ENCODE data around the gene IKZF4.
"Not testable (repeated sequence)": the region's sequence is repeated elsewhere in the genome, so short reads cannot be mapped to it uniquely, and the experiment has no call there.

The IKZF4 gene

DNA sequence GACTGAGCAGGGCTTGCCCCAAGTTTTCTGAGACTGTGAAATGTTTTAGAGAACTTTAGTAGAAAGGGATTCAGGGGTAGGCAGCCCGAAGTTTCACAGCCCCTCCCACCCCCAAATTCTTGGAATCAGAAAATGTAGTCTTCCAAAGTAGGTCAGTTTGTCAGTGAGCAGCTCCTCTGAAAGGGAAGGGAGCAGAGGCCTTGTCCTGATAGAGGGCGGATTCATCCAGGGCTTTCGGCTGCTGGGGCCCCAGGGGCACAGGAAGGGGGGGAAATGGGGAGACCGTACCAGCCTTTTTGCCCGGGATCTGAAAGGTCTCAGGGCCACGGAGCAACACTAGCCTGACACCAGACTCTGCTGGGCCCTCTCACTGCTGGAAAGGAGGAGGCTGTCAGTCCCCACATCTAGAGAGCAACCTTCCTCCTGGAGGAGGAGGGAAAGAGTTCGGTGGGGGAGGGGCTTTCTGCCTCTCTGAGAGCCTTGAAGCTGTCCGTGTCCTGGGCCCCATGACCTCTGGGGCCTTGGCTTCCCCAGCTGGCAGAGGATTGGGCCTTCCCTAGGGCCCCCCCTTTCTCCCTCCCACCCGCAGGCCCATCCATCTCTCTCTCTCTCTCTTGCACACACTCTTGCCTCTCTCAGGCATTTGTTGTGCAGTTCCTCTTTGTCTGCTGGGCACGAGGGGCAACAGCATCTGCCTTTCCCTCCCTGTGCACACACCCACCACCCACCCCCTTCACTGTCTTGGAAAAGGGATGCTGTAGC is at the start of gene IKZF4:
IKZF4 (plus strand) TSS at position 621 of the 762 bp plus-strand sequence. CDS start 451 bp downstream, outside the sequence.
- DNase-seq (ENCODE audit: low read depth), result no peak

DNA sequence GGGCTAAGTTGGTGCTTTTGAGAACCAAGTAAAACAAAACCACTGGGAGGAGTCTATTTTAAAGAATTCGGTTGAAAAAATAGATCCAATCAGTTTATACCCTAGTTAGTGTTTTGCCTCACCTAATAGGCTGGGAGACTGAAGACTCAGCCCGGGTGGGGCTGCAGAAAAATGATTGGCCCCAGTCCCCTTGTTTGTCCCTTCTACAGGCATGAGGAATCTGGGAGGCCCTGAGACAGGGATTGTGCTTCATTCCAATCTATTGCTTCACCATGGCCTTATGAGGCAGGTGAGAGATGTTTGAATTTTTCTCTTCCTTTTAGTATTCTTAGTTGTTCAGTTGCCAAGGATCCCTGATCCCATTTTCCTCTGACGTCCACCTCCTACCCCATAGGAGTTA is 48.8 kb upstream of the IKZF4 start:
- no peak for DNase-seq (ENCODE audit: low read depth)

DNA sequence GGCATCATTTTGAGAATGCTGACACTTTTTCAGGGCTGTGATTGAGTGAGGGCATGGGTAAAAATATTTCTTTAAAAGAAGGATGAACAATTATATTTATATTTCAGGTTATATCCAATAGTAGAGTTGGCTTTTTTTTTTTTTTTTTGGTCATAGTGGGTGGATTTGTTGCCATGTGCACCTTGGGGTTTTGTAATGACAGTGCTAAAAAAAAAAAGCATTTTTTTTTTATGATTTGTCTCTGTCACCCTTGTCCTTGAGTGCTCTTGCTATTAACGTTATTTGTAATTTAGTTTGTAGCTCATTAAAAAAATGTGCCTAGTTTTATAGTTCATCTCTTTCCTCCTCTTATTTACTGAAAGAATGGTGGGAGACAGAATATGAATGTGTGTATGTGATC is 48.4 kb upstream of the IKZF4 start:
- DNase-seq (ENCODE audit: low read depth), result no peak

DNA sequence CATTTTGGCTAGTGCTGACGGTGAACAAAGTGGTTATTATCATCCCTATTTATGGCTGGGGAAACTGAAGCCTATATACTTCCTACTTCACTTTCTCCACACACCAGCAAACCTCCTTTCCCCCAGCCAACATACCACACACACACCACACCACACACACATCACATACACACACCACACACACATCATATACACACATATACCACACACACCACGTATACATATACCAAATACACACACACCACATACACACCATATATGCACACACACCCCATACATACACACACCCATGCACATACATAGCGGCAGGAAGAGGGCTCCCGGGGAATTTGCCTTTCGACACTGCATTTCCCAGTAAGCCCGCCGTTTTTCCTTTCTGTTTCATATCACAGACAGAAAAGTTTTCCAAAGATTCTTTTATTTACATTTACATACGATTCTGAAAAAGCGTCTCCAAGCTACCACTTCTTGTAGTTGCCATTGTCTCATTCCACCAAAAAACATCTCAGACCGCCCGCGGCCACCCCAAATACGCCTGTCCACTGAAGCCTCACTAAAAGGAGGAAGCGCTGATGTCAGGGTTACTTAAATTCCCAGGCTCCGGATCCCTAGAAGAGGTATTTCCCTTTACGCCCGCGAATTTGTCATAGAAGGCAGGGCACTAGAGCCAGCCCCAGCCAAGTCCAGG is 47.8 kb upstream of the IKZF4 start:
- no peak for DNase-seq (ENCODE audit: low read depth)

DNA sequence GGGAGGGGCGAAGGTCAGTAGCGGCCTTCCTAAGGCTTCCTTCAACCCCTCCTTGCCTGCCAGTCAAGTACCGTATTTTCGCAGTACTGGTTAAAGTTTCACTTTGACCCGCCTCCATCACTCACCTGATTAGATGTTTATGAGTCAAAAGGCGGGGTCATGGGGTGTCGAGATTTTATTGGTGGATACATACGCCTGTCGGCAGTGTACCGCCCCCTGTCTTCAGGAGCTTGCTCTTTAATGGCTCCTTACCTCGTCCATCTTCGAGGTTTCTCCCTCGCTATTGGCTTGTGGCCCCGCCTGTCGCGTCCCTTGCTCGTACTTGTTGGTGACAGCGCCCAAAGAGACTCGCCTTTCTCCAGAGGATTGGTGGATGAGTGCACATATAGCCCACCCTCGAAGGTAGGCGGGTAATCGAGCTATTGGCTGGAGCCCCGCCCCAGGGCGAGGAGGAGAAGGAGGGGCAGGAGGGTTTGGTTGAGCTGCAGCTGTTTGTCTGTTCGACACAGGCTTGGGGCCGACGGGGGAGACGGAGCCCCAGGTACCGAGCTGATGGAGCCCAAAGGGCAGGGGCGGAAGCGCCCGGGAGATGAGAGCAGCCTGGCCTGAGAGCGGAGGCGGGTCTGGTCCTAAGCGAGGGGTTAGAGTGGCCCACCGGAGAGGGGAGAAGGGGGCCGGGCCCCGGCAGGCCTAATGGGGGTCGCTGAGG is 47.1 kb upstream of the IKZF4 start, which contains the start of gene RAB5B:
RAB5B (plus strand) TSS at position 480 of the 709 bp plus-strand sequence. CDS start 12,883 bp downstream, outside the sequence.
- DNase-seq (ENCODE audit: low read depth), result peak; percentile 99

DNA sequence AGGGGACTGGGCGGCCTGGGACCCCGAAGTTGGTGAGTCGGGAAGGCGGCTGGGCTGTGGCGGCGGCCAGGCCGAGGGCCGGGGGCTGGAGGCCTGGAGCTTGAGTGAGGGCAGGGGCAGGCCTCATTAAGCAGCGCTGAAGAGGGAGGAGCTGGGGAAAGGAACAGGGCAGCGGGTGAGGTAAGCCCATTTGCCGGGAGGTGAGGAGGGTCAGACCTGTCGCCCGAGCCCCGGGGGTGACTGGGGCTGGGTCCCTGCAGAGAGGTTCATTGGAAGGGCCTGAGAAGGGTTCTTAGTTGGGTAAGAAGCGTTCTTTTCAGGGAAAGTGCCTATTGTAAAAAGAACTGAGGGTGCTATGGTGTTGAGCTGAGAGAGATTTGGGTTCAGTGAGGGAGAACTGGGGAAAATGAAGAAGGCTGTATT is 46.5 kb upstream of the IKZF4 start:
- DNase-seq (ENCODE audit: low read depth), result peak; percentile 29

DNA sequence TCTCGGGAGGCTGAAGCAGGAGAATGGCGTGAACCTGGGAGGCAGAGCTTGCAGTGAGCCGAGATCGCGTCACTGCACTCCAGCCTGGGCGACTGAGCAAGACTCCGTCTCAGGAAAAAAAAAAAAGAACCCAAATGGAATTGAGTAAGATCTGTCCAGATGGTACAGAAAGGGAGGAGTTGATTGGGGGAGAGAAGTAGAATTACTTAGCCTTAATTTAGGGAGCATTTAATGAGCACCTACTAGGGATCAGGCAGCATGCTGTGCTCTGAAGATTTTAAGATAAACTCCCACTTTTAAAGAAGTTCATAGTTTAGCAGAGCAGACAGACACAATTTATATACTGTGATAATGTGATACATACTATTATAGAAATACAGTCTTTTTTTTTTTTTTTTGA is 42.5 kb upstream of the IKZF4 start:
- DNase-seq (ENCODE audit: low read depth), result no peak

DNA sequence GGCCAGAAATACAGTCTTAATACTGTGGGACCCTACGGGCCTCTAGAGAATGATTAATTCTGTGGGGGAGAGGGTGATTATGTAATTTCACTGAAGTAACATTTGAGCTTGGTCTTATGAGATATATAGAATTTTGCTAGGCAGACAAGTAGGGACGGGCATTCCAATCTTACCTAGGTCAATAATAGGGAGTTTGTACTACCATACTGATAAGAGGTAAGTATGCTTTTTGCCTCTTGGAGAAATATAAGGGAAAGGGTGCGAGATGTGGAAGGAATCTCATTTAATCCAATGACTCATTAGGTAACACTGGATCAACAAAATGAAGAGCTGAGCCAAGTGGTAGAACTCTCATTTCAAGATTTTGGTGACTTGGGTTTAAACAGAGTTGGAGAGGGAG is 41.8 kb upstream of the IKZF4 start:
- DNase-seq (ENCODE audit: low read depth), result no peak

DNA sequence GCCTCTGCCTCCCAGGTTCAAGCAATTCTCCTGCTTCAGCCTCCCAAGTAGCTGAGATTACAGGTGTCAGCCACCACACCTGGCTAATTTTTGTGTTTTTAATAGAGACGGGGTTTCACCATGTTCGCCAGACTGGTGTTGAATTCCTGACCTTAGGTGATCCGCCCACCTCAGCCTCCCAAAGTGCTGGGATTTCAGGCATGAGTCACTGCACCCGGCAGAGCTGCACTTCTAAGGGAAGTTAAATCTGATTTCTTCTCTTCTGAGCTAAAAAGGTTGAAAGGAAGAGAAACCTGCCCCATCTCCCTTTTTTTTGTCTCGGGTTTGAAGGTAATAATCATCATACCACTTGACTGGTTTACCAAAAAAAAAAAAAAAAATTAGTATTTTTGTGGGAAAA is 39.0 kb upstream of the IKZF4 start:
- not testable (repeated sequence) for DNase-seq (ENCODE audit: low read depth)

DNA sequence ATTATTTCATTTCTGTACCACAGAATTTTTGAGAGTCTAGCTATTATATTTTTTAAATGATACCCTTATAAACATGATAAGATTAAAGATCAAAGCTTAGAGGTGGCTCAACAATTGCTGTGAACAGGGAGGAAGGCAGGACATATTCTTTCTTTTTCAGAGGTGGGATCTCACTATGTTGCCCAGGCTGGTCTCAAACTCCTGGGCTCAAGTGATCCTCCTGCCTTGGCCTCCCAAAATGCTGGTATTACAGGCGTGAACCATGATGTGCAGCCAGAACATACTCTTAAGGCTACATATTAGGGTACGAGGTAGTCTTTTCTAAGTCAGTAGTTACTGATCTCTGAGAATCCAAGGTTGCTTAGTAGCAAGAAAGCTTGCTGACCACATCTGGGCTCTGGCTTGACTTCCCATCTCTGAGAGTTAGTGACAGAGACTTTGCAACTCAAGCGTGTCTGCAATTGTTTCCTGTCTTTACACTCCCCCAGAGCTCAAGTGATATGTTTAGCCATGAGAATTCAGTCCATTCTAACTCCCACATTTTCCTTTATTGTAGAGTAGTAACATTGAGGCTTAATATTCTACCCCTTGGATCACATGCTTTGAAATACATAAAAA is 38.4 kb upstream of the IKZF4 start:
- DNase-seq (ENCODE audit: low read depth), result no peak

DNA sequence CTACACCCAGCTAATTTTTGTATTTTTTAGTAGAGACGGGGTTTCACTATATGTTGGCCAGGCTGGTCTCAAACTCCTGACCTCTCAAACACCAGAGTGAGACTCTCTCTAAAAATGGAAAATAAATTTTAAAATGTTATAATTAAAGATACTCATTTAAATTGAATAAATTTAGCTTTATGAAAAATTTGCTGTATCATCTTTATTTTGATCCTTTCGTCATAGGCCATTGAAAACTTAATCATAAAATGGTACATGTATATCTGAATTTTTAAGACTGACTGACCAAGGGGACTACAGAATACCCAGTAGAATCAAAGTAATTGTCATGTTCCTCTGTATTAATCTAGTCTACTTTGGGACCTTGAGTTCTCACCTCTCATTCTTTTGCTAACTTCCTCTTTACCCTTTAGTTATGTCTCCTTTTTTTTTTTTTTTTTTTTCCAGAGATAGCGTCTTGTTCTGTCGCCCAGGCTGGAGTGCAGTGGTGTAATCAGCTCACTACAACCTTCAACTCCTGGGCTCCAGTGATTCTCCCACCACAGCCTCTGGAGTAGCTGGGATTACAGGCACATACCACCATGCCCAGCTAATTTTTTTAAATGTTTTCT is 37.5 kb upstream of the IKZF4 start:
- DNase-seq (ENCODE audit: low read depth), result no peak

DNA sequence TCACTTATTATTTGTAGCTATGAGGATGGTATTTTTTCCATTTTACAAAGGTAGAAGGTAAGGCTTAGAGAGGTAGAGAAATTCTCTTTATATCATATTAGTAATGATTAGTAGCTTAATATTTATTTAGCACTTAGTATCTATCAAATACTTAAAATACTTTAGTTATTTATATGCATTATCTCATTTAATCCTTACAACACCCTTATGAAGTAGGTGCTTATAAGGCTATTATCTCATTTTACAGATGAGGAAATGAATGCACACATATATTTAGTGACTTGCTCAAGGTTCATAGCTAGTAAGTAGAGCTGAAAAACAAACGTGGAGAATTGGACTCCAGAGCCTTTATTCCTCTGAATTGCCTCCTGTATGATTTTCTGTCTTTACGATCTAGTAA is 36.0 kb upstream of the IKZF4 start:
- DNase-seq (ENCODE audit: low read depth), result no peak

DNA sequence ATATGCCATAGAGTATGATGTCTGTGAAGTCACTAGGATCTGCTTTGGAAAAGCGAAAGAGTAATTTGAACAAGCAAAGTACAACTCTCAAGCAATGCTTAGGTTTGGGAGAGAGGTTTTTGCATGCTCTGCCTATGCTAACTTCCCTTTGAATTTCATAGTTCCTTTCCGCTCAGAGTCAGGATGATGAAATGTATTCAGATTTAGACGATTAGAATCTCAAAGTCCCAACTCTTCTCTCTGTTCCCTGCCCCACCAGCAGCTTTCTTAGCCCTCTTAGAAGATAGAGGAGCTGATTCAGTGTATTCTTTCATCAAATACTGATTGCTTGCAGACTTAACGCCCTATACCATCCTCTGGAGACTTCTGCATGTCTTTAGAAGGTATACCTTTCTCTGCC is 35.5 kb upstream of the IKZF4 start:
- no peak for DNase-seq (ENCODE audit: low read depth)

DNA sequence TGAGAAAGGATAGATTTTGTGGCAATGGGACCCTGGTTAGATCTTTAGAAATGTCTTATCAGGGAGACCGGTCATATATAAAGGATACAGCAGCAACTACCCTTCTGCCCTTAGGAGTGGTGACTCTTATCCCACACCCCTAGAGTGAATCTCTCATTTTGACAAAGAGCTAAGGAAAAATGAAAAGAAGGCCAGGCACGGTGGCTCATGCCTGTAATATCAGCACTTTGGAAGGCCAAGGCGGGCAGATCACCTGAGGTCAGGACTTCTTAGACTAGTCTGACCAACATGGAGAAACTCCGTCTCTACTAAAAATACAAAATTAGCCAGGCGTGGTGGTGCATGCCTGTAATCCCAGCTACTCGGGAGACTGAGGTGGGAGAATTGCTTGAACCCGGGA is 34.9 kb upstream of the IKZF4 start:
- DNase-seq (ENCODE audit: low read depth), result not testable (repeated sequence)

DNA sequence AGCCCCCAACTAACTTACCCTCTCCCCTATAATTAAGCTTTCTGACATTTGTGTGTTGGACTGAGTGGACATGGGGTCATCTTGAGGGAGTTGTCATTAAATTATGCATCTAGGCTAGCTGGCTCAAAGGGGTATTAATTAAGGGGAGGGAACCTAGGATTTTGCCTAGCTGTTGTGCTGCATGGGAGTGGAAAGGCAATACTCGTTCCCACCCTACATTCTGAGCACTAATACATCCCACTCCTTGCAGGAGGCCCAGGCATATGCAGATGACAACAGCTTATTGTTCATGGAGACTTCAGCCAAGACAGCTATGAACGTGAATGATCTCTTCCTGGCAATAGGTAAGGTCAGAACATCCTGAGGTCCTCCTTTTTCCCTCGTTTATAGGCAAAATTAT is 29.7 kb upstream of the IKZF4 start:
- DNase-seq (ENCODE audit: low read depth), result no peak

DNA sequence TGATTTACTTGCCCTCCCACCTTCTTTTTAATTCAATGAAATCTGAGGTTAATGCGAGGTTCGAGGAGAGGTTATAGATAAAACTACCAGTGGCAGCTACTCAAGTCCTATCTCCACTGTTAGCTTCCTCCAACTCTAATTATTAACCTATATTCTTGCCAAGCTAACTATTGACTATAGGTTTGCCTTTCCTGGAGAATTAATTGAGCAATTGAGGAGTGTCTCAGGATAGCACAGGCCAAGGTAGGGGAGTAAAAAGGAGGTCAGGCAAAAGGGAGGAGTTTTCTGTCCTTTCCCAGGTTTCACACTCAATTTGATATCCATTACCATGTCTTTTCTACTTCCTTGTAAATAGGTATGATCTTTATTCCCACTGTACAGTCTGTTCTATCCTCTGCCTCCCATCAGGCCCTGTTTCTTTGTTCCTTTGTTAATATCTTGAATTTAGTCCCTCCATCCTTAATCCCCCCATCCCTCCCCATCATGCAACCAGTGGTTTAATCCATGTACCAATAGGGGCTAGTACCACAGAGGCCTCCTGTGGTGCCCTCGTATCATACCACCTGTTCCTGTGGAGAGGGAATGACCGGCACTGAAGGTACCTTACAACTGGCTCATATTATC is 27.5 kb upstream of the IKZF4 start:
- DNase-seq (ENCODE audit: low read depth), result no peak

DNA sequence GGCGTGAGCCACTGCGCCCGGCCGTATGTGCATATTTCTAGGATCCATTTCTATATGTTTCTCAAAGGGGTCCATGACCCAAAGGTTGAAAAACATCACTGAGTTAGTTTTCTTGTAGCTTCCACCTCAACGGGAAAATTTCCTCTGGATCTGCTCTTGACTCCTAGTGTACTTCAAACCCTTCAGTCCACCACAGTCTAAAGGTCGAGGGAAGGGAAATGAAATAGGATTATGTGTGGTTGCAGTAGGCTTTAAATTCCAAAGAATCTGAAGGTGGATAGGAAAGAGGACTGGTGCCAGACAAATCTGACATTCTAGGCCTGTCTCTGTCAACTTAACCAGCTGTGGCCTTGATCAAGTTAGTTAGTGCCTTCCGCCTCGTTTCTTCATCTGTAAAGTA is 25.5 kb upstream of the IKZF4 start:
- no peak for DNase-seq (ENCODE audit: low read depth)

DNA sequence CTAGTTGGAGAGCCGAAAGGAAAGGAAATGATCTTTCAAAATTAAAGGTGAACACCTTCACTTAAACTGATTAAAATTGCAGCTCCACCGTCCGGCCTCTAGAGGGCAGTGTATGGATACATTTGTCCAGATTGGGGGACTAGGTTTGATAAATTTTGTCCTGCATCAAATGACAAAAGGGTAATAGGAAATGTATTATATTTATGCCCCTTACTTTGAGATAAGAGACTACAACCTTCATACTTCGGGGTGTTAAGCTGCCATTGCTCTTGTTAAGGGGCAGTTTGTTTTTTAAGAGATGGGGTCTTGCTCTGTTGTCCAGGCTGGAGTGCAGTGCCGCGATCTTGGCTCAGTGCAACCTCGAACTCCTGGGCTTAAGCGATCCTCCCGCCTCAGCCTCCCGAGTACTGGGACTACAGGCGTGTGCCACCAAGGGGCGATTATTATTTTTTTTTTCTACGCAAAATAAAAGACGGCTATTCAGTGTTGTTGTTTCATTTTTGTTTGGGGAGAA is 24.6 kb upstream of the IKZF4 start:
- DNase-seq (ENCODE audit: low read depth), result peak; percentile 21

DNA sequence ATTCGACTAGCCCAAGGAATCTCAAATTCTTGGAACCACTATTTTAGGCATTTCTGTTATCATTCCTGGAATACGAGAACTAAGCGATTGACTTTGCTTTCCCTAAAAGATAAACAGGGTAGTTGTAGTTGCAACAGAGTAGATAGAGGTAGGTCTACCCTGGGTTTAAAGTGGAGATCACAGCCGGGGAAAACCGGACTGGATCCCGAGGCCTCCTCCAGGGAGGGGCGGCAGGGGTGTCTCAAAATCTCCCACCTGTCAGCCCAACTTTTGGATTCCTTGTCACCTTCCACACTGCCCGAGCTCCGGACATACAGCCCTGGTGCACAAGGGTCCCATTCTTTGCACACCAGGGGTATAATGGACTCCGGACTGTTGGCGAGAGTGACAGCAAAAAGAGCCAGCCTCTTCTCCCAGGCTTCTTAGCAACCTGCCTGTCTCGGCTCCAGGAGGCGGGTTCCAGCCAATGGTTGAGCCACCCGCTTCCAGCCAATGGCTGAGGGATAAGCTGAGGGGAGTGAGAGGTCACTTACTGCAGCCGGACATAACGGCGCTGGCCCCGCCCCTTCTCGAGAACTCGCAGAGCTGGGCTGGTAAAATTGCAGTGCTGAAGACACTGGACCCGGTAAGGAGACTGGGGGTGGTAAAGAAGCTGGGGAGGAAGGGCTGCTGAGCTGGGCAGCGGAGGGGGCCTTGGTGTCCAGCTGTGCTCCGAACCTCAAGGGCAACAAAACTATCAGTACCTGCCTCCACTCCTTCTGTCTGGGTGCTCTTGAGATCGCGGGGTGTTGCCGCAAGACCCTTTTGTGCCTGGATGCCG is 23.9 kb upstream of the IKZF4 start, which contains the start of gene SUOX:
SUOX (plus strand) TSS at position 562 of the 820 bp plus-strand sequence. CDS start 4,946 bp downstream, outside the sequence.
- DNase-seq (ENCODE audit: low read depth), result no peak

DNA sequence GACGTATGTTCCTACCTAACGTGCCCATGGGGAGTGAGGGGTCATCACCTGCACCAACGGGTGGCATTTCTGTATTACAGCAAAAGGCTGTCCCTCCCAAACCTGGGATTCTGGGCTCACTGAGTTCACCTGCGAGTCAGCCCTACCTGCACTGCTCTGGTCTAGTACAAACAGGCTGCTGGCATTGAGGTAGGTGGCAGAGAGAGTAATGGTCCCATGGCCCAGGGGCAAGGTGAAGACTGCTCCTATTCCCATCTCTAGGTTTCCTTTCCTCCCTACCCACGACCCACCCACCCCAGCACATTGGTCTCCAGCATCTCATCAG is 23.3 kb upstream of the IKZF4 start:
- no peak for DNase-seq (ENCODE audit: low read depth)

Data from T-helper 22 cell (primary cell).